Thoracic aorta (tissue), 2 donors: Measurements from ENCODE around the gene SCT. TPM values are rescaled to one million over a fixed set of nuclear protein-coding genes. Genes with fewer than 3 reads are reported as not detected.

Source experiments
- ATAC-seq: fragments of 150-250 bp; one replicate; pipeline ENCODE4 v1.8.0; 2017; ENCODE audit warnings: low read depth; ENCODE audit not compliant: insufficient number of reproducible peaks, low FRiP score
- DNase-seq: peaks from one replicate; pipeline ENCODE4 v3.0.0-alpha.2; 2020; ENCODE audit warnings: low spot score
- H3K27ac ChIP-seq, 2 donors: fragments of 200-600 bp; sonication (generic); 1 replicate in 1 of 2; 2 replicates in 1 of 2; pipeline ENCODE4 v1.5.1; 2016; ENCODE audit warnings: mild to moderate bottlenecking in 2 of 2, moderate library complexity in 2 of 2
- H3K27me3 ChIP-seq: fragments of 200-600 bp; sonication (generic); replicated peaks from 2 replicates; pipeline ENCODE4 v1.6.0; 2016; ENCODE audit warnings: mild to moderate bottlenecking; ENCODE audit not compliant: insufficient read depth
- H3K36me3 ChIP-seq: fragments of 200-600 bp; sonication (generic); one replicate; pipeline ENCODE4 v1.5.1; 2016
- H3K4me1 ChIP-seq, 2 donors: fragments of 200-600 bp; sonication (generic); 1 replicate in 1 of 2; 2 replicates in 1 of 2; pipeline versions ENCODE4 v1.5.1 to v1.6.0; 2016; ENCODE audit warnings: low read depth in 2 of 2, mild to moderate bottlenecking in 1 of 2; ENCODE audit not compliant: control insufficient read depth in 1 of 2
- H3K4me3 ChIP-seq: fragments of 200-600 bp; sonication (generic); 2 replicates; pipeline ENCODE4 v1.5.1; 2016; ENCODE audit warnings: mild to moderate bottlenecking
- H3K9me3 ChIP-seq: fragments of 200-600 bp; sonication (generic); 2 replicates; pipeline ENCODE4 v1.5.1; 2016
- total RNA-seq, 2 donors: library from RNA; depleted of rRNA; stranded (reverse); fragments of >200 nt; gene quantifications; one replicate each; pipeline versions ENCODE4 v1.1.0 to v1.2.3, GENCODE V29; 2016
- TF ChIP-seq, protein P1 (sequence below): fragments of 200-600 bp; sonication (generic); IDR thresholded peaks from one replicate; pipeline ENCODE4 v1.5.1; 2019; ENCODE audit warnings: antibody characterized with exemption

Gene SCT
- total RNA-seq, 2 donors from 2014 or later, result not detected

DNA sequence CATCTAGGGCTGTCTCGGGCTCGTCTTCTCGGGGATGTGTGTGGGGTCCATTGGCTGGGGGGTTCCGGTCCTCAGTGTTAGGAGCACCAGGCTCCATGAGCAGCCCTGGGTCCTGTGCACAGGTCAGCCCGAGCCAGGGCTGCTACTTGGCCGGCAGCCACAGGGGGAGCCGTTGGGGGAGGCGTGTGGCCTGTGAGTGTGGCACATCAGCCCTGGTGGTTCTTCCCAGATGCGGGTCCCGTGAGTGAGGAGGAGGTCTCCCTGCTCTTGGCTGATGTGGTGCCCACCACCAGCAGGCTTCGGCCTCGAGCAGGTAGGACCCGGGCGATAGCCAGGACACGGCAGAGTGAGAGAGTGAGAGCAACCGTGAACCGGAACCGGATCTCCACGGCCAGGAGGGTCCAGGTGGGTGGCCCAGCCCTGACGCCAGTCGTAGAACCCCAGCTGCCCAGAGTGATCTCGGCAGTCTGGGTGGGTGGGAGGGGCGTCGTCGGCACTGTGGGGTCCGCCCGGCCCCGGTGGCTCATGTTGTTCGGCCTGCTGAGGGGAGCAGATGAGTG lies 29.7 kb downstream of the SCT start:
- Histone ChIP-seq H3K4me1 (no peaks in the 10 kb centered on the region), H3K36me3 (peaks cover 76% of the 10 kb centered on the region), H3K9me3 (no peaks in the 10 kb centered on the region), H3K27ac (no peak overlapping the region), H3K27me3 (no peaks in the 10 kb centered on the region), H3K4me3 (no peak overlapping the region)
- no peak for DNase-seq
- ATAC-seq, result no peak
- TF ChIP-seq, protein P1, sequence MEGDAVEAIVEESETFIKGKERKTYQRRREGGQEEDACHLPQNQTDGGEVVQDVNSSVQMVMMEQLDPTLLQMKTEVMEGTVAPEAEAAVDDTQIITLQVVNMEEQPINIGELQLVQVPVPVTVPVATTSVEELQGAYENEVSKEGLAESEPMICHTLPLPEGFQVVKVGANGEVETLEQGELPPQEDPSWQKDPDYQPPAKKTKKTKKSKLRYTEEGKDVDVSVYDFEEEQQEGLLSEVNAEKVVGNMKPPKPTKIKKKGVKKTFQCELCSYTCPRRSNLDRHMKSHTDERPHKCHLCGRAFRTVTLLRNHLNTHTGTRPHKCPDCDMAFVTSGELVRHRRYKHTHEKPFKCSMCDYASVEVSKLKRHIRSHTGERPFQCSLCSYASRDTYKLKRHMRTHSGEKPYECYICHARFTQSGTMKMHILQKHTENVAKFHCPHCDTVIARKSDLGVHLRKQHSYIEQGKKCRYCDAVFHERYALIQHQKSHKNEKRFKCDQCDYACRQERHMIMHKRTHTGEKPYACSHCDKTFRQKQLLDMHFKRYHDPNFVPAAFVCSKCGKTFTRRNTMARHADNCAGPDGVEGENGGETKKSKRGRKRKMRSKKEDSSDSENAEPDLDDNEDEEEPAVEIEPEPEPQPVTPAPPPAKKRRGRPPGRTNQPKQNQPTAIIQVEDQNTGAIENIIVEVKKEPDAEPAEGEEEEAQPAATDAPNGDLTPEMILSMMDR, result no peak

DNA sequence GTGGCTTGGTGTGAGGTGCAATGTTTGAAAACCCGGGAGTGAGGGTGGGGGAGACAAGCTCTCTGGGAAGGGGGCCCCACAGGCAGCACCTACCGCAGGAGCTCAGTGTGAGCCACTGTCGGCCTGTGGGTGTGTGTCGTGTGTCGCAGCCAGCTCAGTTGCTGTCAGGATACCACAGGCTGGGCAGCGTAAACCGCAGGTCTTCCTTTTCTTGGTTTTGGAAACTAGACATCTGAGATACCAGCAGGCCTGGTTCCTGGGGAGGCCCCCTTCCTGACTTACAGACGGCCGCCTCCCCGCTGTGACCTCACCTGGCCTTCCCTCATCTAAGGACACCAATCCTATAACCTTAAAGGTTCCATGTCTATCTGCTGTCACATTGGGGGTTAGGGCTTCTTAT lies 30.6 kb downstream of the SCT start:
- Histone ChIP-seq H3K4me3 (no peak overlapping the region), H3K27ac (no peak overlapping the region), H3K4me1 (no peaks in the 10 kb centered on the region), H3K36me3 (peaks cover 73% of the 10 kb centered on the region), H3K27me3 (no peaks in the 10 kb centered on the region), H3K9me3 (no peaks in the 10 kb centered on the region)
- TF ChIP-seq, protein P1, result no peak
- DNase-seq (no peak), ATAC-seq (no peak)

DNA sequence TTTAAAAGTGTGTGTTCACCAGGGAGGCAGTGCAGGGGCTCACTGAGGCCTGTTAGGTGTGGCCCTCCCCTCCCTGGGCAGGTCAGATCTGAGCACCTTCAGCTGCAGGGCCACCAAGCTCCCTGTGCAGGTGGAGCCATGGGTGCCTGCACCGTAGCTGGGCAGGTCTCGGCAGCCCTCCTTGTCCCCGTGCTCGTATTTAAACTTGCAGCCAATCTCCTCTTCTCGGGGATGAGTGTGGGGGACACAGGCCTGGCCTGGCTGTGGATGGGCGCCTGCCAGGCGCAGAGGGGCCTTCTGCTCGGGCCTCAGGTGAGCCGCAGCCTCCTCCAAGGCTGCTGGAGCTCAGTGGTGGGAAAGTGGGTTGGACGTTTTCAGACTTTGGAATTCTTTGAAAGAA lies 31.6 kb downstream of the SCT start:
- ATAC-seq, result no peak
- H3K27me3 ChIP-seq, result no peaks in the 10 kb centered on the region
- H3K27ac ChIP-seq, result no peak overlapping the region
- H3K9me3 ChIP-seq, result no peaks in the 10 kb centered on the region
- H3K4me1 ChIP-seq, result no peaks in the 10 kb centered on the region
- TF ChIP-seq, protein P1, result no peak
- no peak overlapping the region for H3K4me3 ChIP-seq
- peaks cover 74% of the 10 kb centered on the region for H3K36me3 ChIP-seq
- no peak for DNase-seq

DNA sequence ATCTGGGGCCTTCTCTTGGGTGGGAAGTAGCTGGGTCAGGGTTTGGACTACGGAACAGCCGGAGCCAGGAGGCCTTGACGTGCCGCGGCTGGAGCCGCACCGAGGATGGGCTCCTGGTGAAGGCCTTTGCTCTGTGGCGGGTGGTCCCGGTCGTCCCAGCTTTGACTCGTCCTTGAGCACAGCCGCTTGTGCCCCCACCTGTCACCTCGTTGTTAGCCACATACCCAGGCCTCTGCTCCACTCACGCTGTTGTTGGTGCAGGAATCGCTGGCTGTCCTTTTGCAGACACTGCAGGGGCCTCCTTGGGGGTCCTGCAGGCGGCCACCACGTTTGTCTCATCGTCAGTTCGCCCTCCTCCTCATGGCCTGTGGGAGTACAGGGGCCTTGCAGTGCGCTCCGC lies 33.6 kb downstream of the SCT start:
- no peak for ATAC-seq
- TF ChIP-seq, protein P1, result no peak
- peaks cover 81% of the 10 kb centered on the region for H3K36me3 ChIP-seq
- H3K27ac ChIP-seq, result no peak overlapping the region
- no peak overlapping the region for H3K4me3 ChIP-seq
- H3K9me3 ChIP-seq, result no peaks in the 10 kb centered on the region
- H3K27me3 ChIP-seq, result no peaks in the 10 kb centered on the region
- DNase-seq, result no peak
- no peaks in the 10 kb centered on the region for H3K4me1 ChIP-seq

DNA sequence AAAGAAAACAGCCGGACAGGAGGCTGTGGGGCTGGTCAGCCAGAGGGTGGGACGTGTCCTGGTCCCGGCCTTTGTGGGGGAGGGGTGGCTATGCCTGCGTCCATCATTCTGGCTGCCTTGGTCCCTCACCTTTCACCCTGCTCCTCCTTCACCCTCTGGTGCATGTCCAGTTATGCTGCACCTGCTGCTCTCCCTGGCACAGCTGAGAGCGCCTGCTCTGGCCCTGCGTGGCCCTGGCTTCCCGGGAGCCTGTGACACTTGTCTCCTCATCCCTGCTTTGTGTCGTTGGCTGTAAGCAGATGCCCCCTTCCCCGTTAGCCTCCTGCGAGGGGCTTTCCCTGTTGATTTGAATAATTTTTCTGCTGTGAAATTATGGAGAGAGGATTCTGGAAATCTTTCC lies 34.1 kb downstream of the SCT start:
- H3K36me3 ChIP-seq, result peaks cover 79% of the 10 kb centered on the region
- no peak for ATAC-seq
- TF ChIP-seq, protein P1, result no peak

More for the DNA sequence above, 34.1 kb downstream of the SCT start:
- no peak overlapping the region for H3K27ac ChIP-seq
- no peak for DNase-seq
- no peaks in the 10 kb centered on the region for H3K27me3 ChIP-seq
- no peak overlapping the region for H3K4me3 ChIP-seq
- H3K4me1 ChIP-seq, result no peaks in the 10 kb centered on the region
- no peaks in the 10 kb centered on the region for H3K9me3 ChIP-seq
